Measurements from ENCODE around the gene AAGAB. TPM values are rescaled to one million over a fixed set of nuclear protein-coding genes. Genes with fewer than 3 reads are reported as not detected.

Gene AAGAB
- total RNA-seq, 1 donor from 2014 or later = 68.0 TPM

DNA sequence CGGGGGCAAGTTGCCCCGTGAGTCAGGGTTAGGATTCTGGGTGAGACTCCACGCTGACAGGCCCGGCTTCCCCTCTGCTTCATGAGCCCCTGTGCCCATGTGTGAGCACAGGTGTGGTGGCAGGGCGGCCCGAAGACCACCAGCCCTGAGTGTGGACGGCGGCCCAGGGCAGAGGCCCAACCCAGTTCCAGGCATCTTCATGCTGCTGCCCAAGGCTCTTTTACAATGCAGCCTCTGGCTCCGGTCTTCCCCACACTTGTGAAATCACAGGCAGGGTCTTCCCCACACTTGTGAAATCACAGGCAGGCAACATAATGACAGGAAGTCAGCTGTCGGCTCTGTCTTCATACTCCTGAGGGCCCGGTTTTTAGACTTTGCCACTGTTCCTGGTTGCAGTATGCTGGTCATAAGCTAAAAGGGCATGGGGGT lies 78.8 kb downstream of the AAGAB start:
- no peak overlapping the region for H3K4me2 ChIP-seq

DNA sequence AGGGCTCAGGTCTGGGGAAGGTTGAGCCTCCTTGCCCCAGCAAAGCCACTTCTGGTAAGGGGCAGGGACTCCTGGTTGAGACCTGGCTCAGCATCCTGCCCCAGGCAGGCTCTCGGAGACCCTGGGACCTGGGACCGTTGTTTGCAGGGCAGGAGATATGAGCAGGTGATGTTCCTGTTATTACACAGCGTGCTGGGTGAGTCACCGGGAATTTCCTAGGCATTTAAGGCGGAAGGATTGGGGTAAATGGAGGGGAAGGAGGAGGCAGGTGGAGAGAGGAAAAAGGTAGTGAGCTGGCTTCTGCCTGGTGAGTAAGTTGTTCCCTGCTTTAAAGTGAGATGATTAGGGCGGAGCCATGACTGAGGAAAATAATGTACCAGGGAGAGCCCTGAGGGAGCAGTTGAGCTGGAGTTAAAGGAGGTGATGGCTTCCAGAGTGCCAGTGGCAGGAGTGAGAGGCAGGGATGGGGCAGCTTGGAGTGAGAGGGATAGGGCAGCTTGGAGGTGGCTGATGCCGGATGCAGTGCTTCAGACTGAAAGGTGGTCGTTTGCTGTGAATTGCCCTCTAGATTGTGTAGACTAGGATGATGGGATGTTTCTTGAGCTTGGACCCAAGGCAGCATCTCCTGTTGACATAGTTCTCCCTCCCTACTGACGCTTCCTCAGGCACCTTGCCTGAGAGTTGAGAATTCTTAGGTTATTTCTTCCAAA lies 79.4 kb downstream of the AAGAB start:
- Mint-ChIP-seq H3K4me3 (peak overlapping the region; percentile 51), H3K27ac (peak overlapping the region; percentile 61), H3K9me3 (no peaks in the 10 kb centered on the region), H3K36me3 (peaks cover 65% of the 10 kb centered on the region), H3K27me3 (ENCODE audit: insufficient read depth, low read depth) (peaks cover 2% of the 10 kb centered on the region), H3K4me1 (peaks cover 28% of the 10 kb centered on the region)
- H3F3A ChIP-seq (ENCODE audit: low read depth) = no peaks in the 10 kb centered on the region
- TF ChIP-seq EZH2 (IDR thresholded peaks at IDR 0.05) (no peak), EZH2phosphoT487 (IDR thresholded peaks at IDR 0.05) (no peak)
- TF ChIP-seq, protein P1, sequence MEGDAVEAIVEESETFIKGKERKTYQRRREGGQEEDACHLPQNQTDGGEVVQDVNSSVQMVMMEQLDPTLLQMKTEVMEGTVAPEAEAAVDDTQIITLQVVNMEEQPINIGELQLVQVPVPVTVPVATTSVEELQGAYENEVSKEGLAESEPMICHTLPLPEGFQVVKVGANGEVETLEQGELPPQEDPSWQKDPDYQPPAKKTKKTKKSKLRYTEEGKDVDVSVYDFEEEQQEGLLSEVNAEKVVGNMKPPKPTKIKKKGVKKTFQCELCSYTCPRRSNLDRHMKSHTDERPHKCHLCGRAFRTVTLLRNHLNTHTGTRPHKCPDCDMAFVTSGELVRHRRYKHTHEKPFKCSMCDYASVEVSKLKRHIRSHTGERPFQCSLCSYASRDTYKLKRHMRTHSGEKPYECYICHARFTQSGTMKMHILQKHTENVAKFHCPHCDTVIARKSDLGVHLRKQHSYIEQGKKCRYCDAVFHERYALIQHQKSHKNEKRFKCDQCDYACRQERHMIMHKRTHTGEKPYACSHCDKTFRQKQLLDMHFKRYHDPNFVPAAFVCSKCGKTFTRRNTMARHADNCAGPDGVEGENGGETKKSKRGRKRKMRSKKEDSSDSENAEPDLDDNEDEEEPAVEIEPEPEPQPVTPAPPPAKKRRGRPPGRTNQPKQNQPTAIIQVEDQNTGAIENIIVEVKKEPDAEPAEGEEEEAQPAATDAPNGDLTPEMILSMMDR (IDR thresholded peaks at IDR 0.05) = no peak
- H4K20me1 ChIP-seq (ENCODE audit: low read depth) = peaks cover 5% of the 10 kb centered on the region
- H3K36me3 ChIP-seq = no peaks in the 10 kb centered on the region
- H3K4me3 ChIP-seq = no peak overlapping the region
- no peak overlapping the region for H3K9ac ChIP-seq
- H3K79me2 ChIP-seq (ENCODE audit: low read depth) = no peaks in the 10 kb centered on the region
- H2AFZ ChIP-seq (replicated peaks) = no peak overlapping the region
- no peak for DNase-seq (ENCODE audit: low spot score)
- no peaks in the 10 kb centered on the region for H3K27me3 ChIP-seq
- H3K4me2 ChIP-seq = no peak overlapping the region
- H3K9me3 ChIP-seq (ENCODE audit: low read depth) = no peaks in the 10 kb centered on the region
- peaks cover 14% of the 10 kb centered on the region for H3K4me1 ChIP-seq
- H3K27ac ChIP-seq = no peak overlapping the region

More for the DNA sequence above, 78.8 kb downstream of the AAGAB start:
- DNase-seq (ENCODE audit: low spot score) = no peak
- Mint-ChIP-seq H3K27ac (no peak overlapping the region), H3K9me3 (no peaks in the 10 kb centered on the region), H3K4me1 (peaks cover 28% of the 10 kb centered on the region), H3K36me3 (peaks cover 60% of the 10 kb centered on the region), H3K4me3 (no peak overlapping the region), H3K27me3 (ENCODE audit: insufficient read depth, low read depth) (peaks cover 2% of the 10 kb centered on the region)
- Histone ChIP-seq H4K20me1 (ENCODE audit: low read depth) (peaks cover 5% of the 10 kb centered on the region), H3K9me3 (ENCODE audit: low read depth) (no peaks in the 10 kb centered on the region), H3K36me3 (no peaks in the 10 kb centered on the region), H2AFZ (replicated peaks) (no peak overlapping the region), H3K27ac (no peak overlapping the region), H3K9ac (no peak overlapping the region), H3K4me1 (peaks cover 14% of the 10 kb centered on the region), H3K27me3 (no peaks in the 10 kb centered on the region), H3F3A (ENCODE audit: low read depth) (no peaks in the 10 kb centered on the region), H3K4me3 (no peak overlapping the region), H3K79me2 (ENCODE audit: low read depth) (no peaks in the 10 kb centered on the region)
- TF ChIP-seq, protein P1 (IDR thresholded peaks at IDR 0.05) = no peak
- TF ChIP-seq EZH2phosphoT487 (IDR thresholded peaks at IDR 0.05) = no peak
- TF ChIP-seq EZH2 (IDR thresholded peaks at IDR 0.05) = no peak

DNA sequence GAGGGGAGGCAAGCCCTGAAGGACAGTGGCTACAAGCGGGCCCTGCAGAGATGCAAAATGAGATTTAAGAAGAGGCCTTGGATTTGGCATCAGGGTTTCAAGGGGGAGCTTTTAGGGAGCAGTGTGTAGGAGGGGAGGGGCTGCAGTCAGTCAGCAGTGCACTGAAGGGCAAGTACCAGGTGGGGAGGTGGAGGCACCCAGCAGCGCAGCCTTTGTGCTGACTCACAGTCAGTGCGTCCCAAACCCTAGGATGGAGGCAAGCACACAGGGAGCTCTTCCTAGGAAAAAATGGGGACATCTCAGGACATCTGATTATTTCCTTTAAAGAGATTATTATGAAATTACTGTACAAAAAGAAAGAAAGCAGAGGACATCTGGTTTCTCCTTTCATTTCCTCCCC lies 80.0 kb downstream of the AAGAB start:
- H3K36me3 Mint-ChIP-seq = peaks cover 65% of the 10 kb centered on the region
- peaks cover 28% of the 10 kb centered on the region for H3K4me1 Mint-ChIP-seq
- Histone ChIP-seq H3K4me1 (peaks cover 14% of the 10 kb centered on the region), H3K9me3 (ENCODE audit: low read depth) (no peaks in the 10 kb centered on the region), H3F3A (ENCODE audit: low read depth) (no peaks in the 10 kb centered on the region), H3K4me2 (no peak overlapping the region), H3K9ac (no peak overlapping the region), H4K20me1 (ENCODE audit: low read depth) (peaks cover 5% of the 10 kb centered on the region), H3K4me3 (no peak overlapping the region), H3K36me3 (no peaks in the 10 kb centered on the region), H2AFZ (replicated peaks) (no peak overlapping the region), H3K27me3 (no peaks in the 10 kb centered on the region), H3K79me2 (ENCODE audit: low read depth) (no peaks in the 10 kb centered on the region), H3K27ac (no peak overlapping the region)
- H3K9me3 Mint-ChIP-seq = no peaks in the 10 kb centered on the region
- TF ChIP-seq EZH2 (IDR thresholded peaks at IDR 0.05) (no peak), EZH2phosphoT487 (IDR thresholded peaks at IDR 0.05) (no peak)
- TF ChIP-seq, protein P1 (IDR thresholded peaks at IDR 0.05) = no peak
- no peak for DNase-seq (ENCODE audit: low spot score)
- H3K4me3 Mint-ChIP-seq = no peak overlapping the region
- H3K27me3 Mint-ChIP-seq (ENCODE audit: insufficient read depth, low read depth) = peaks cover 2% of the 10 kb centered on the region
- H3K27ac Mint-ChIP-seq = peak overlapping the region; percentile 72
